GM19468 (cell line): ENCODE results near the gene SMARCD1.

Experiments
- ATAC-seq: cut with Tn5 transposase; IDR thresholded peaks from one replicate; pipeline ENCODE4 v1.9.1; 2021; ENCODE audit warnings: mild to moderate bottlenecking, moderate library complexity, moderate number of reproducible peaks; ENCODE audit not compliant: unreplicated experiment; ENCODE audit errors: extremely low read depth

SMARCD1 gene

DNA sequence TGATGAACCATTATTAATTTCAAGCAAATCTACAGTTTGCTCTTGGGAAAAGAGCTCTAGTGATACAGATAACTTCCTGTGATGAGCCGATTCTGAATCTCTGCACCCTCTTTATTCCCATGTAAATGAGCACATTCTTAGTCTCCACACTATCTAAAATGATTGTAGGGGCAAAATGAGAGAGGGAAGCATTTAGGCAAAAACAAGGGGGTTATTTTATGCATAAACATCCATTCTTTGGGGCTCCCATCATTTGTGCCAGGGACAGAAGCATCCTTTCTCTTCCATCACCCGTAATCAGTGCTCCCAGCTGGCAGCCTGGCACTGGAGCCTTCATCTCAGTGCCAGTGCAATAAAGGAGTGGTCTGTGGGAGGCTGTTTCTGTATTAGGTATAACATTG lies 17.0 kb downstream of the SMARCD1 start:
- ATAC-seq: no peak

DNA sequence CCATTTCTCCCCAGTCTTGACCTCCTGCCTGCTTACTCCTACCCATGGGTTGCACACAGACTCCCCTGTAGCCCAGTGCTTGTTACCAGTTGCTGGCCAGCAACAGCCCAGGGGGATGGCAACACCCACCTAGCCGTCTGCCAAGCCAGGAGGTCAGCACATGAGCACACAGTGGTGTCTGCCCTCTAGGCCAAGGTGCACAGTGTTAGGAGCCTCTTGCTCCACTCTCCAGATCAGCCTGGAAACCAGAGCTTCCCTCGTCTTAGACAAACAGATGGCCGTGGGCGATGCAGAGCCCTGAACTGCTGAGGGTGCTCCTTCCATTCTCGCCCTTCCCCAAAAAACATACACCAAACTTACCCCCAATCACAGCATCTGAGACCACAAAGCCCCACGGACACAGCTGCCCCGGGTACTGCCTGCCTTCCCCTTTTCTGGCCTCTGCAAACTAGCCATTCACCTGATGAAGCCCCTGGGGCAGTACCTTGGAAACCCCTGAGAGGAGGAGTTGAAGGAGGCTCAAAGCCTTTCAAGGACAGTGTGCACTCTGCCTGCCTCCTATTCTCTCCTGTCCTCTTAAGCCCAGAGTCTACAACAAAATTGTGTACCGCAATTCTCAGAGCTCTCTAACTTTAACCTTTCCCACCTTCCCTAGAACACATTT lies 17.6 kb downstream of the SMARCD1 start:
- ATAC-seq: no peak

DNA sequence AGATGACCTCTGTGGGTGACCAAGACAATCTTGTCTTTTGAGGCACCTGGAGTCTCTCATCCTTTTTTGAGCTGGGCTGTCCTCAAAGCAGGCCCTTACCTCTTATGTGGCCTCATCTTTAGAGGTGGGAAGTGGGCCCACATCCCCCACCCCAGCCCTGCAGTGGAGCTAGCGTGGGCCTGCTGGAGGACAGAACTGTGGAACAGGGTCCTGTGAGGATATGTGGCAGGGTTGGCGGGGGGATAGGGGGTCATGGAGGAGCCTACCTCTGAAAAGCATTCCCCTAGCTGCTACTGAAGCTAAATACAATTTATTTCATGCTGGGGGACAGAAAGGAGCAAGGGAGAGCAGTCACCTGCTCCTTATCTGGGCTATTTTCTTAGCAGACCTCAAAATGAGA lies 18.2 kb downstream of the SMARCD1 start:
- no peak for ATAC-seq

DNA sequence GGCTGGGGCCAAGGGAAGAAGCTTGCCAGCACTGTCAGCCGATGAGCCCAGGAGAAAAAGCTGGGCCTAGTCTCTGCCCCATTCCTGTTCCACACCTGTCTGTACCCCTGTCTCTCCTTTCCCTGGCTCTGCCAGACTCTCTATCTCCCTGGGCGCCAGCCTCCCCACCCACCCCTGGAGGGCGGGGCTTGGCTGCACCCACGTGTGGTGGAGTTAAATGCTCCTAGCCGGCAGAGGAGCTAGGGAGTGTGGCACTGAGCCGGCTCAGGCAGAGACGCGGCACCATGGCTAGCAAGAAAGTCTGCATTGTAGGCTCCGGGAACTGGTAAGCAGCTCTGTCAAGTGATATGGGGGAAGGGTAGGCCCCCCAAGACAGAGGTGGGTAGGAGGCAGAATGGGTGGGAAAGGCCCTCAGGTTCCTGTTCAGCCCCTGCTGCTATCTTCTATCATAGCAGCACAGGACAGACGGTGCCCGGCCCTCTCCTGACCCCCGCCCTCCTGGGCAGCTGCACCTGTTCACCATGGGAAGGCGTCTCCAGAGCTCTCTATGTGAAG lies 18.7 kb downstream of the SMARCD1 start, which contains the start of gene GPD1:
Gene GPD1 (plus strand): TSS at position 242 of the 555 bp plus-strand sequence. CDS start 43 bp downstream, at position 285.
- ATAC-seq: no peak

DNA sequence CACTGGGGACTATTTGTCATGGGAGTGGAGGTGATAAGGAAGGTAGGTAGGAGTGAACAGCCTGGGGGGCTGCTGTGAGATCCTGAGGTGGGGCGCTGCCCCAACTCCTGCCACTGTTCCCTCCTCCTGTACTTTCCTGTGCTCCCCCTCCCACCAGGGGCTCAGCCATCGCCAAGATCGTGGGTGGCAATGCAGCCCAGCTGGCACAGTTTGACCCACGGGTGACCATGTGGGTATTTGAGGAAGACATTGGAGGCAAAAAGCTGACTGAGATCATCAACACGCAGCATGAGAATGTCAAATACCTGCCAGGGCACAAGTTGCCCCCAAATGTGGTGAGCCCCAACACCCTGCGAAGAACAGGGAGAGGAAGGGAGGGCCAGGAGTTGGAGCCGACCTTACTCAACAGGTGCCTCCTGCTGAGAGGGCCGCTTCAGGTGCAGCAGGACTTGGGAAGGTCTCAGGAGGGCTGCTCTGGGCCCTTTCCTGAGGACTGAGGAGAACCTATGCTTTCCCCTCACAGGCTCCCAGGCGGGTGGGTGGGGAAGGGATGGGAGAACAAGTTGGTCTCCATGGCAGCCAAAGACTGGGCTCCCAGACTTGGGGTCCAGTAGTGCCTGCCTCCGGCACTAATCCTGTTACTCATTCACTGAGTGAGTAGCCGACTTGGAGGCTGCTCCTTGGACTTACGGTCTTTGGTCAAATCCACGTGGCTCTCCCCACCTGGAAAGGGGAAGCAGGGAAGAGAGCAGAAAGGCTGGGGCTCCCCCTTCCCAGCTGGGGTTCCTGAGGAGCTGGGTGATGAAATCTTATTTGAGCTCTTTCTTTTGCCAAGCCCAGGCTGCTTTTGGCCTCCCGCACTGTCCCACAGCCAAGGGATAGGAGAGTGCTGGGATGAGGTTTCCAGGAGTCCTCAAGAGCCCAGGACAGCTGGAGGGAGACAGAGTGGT lies 19.6 kb downstream of the SMARCD1 start:
- ATAC-seq: no peak

DNA sequence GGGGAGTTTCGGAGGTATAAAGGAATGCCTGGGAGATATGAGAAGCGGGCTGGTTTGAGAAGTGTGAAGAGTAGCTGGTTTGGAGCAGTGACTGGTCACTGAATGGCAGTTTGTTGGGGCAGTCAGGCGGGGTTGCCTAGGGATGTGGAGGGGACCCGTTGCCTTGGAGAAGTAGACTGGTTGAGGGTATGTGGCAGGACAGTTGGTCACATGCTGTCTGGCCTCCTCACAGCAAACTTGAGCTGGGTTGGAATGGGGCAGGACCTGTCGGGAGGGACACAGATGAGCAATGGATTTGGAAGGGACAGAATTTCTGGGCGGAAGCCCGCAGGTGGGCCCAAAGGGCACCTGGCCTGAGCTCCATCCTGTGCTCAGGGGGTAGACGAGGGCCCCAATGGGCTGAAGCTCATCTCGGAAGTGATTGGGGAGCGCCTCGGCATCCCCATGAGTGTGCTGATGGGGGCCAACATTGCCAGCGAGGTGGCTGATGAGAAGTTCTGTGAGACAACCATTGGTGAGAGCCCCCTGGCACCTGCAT lies 20.8 kb downstream of the SMARCD1 start:
- no peak for ATAC-seq

DNA sequence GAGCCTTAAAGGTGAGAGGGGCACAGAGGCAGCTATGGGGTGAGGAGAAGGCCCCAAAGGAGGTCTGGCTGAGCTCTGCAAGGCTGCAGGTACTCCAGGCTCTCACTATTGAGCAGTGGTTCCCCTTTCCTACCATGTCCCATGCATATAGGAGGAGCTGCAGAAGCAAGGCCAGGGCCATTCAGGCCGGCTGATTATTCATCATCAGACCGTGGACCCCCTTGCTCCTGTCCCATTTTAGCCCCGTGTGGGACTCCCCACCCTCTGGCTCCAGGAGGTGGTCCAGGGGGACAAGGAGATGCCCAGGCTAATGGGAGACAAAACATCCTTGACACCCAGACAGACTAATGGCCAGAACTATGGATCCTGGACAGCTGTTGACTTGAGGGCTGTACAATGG lies 21.8 kb downstream of the SMARCD1 start:
- ATAC-seq: no peak

DNA sequence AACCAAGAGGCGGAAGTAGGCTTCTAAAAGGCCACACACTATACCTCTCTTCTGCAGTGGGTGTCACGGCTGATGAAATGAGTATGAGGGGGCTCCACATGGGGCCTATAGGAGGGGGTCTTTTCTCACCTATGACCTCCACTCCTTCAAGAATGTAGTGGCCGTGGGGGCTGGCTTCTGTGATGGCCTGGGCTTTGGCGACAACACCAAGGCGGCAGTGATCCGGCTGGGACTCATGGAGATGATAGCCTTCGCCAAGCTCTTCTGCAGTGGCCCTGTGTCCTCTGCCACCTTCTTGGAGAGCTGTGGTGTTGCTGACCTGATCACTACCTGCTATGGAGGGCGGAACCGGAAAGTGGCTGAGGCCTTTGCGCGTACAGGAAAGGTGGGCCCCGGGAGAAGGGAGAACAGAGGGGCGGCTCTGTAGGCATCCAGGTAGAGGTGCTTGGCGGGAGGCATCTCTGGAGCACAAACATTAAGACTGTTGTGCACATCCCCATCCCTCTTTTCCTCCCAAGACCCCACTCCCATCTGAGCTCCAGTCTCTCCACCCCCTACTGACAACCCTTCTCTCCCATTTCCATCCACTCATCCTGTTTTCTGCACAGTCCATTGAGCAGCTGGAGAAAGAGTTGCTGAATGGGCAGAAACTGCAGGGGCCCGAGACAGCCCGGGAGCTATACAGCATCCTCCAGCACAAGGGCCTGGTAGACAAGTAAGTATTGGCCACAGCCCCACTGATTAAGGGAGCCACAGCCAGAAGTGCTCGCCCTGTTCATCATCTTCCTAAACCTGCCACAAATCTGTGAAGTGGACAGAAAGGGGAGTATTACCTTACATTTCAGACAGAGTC lies 22.5 kb downstream of the SMARCD1 start:
- no peak for ATAC-seq

DNA sequence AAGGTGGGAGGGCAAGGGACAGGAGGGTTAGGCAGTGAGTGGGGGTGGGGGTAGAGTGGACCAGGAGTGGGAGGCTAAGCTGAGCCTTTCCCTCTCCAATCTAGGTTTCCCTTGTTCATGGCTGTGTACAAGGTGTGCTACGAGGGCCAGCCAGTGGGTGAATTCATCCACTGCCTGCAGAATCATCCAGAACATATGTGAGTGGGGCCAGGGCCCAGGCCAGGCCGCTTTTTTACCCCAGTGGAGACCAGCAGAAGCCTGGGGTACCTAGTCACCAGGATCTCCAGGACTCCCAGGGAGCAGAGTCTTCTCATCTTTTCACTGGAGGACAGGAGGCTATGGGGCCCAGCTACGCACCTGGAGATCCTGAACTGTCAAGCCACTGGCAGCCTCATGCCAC lies 24.2 kb downstream of the SMARCD1 start:
- ATAC-seq: no peak

DNA sequence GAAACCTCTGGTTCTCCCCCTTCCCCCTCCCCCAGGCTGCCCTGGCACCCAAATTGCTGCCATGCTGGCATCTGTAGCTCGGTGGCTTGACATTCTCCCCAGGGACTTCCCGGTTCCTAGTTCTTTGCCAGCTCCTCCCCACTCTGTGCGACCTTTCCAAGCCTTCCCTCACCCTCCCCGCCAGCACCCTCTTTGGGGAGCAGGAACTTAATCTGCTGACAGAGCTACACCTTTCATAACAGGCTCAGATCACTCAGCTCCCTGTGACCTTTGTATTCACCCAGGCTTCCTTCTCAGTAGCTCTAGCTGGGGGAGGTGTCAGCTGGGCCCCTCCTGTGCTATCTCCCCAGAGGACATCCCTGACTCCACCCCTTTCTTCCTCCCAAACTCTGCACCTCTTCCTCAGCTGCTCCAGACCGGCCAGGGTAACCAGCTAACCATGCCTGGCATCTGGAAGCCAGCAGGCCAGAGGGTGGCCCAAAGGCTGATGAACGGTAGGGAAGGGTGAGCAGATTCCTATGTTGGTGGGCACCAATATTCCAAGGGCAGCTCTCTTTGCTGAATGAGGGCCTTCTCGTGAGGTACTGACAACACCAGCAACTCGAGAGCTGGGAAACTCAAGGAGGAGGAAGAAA lies 25.1 kb downstream of the SMARCD1 start:
- no peak for ATAC-seq

DNA sequence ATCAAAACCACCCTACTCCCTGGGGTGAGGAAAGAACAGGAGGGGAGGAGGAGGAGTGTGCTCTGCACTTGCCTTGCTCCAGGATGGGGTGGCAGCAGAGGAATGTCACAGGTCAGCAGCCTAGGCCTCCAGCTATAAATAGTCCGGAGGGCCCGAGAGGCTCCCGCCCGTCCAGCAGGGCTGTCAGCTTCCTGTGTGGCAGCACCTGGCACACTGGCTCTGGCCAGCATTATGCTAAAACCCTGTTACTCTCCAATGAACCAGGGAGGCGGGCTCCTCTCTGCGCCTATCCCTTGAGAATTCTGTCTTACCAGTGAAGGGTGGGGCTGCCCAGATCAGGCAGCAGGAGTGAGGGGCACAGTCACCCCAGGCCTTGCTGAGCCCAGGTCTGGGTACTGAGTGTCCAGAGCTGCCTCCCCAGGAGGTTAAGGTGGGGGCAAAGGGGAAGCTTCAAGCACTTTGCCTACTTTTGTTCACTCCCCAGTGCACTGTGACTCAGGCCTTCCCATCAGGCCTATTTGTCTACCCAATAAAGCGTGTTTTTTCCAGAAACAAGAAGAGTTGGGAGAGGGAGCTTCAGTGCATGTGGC lies 25.7 kb downstream of the SMARCD1 start:
- ATAC-seq: no peak

DNA sequence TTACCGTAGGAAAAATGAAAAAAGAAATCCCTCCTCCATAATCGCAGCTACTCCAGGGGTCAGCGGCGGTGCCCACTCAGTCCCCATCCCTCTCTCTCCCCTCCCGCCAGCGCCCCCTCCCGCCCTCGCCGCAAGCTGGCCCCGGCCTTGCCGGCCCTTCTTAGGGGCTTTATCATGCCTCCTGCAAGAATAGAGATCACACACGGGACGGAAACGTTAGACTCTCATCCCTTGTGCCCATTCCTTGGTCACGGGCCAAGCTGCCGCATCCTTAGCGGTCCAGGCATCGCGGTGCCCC lies 26.2 kb downstream of the SMARCD1 start:
- no peak for ATAC-seq

DNA sequence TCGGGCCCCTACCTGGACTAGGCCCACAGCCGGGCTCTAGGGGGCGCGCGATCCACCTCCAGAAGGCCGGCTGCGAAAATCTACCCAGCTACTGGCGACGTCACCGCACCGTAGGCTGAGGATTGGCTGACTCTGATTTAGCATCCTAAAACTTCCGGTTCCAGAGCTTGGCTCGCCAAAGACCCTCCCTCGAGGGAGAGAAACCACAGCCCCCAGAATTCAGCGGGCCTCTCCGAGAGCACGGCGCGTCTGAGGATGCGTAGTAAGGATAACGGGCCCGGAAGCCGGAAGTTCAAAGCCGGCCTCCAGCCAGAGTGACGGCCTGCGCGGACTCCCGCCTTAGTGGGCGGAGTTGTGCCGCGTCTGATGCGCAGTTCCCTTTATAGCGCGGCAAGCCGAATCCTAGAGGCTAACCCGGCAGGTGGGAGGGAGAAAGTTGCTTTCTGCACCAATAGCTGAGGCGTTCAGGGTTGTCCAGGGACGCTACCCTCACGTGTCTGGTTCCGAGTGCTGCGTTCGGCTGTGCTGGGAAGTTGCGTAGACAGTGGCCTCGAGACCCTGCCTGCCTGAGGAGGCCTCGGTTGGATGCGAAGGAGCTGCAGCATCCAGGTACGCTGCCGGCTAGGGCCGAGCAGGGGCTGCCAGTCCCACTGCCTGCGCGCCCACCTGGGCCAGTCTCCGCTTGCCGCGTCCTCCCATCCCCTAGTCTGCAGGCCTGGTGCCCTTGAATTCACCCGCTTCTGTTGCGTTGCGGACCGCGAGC lies 26.7 kb downstream of the SMARCD1 start, which contains the start of gene COX14:
Gene COX14 (plus strand): TSS at position 544 of the 763 bp plus-strand sequence. CDS start 7,808 bp downstream, outside the sequence.
- peak; percentile 83 for ATAC-seq

DNA sequence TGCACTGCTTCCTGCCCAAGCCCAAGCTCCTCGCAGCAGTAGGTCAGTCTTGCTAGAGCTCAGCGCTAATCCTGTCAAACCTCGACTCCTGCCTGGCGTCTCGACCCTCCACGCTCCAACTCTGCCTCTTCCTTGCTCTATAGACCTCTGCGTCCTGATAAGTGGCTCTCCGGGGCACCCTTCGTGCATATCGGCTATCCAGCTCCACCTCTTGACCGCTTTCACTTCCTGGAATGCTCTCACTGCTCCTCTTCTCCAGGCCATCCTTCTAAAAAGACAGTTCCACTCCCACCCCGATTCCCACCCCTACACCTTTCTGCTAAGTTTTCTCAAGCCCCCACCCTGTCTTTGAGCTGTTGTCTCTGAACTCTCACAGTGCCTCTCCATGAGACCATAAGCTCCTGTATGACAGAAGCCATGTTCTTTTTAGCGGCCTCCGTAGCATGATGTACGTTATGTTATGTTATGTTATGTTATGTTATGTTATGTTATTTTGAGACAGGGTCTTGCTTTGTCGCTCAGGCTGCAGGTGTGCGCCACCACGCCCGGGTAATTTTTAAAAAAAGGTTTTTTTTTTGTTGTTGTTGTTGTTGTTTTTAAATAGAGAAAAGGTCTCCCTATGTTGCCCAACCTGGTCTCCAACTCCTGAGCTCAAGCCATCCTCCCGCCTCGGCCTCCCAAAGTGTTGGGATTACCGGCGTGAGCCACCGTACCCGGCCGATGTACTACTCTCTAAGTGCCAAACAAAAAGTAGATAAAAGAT lies 27.5 kb downstream of the SMARCD1 start:
- no peak for ATAC-seq

DNA sequence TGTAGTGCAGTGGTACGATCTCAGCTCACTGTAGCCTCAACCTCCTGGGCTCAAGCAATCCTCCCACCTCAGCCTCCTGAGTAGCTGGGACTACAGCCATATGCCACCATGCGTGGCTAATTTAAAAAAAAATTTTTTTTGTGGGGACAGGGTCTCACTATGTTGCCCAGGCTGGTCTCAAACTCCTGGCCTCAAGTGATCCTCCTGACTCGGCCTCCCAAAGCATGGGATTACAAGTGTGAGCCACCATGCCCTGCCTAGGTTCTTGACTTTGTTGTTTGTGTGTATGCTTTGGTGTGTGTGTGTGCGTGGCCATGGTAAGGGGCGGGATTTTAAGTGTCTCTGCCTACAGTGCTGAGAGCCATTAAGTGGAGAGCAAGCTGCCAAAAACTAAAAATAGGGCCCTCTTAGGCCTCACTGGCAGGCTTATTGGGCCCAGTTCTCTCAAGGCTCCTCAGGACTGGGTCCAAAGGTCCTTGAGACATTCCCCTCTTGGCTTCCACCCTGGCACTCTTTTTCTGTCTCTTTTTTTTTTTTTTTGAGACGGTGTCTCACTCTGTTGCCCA lies 32.0 kb downstream of the SMARCD1 start:
- no peak for ATAC-seq

DNA sequence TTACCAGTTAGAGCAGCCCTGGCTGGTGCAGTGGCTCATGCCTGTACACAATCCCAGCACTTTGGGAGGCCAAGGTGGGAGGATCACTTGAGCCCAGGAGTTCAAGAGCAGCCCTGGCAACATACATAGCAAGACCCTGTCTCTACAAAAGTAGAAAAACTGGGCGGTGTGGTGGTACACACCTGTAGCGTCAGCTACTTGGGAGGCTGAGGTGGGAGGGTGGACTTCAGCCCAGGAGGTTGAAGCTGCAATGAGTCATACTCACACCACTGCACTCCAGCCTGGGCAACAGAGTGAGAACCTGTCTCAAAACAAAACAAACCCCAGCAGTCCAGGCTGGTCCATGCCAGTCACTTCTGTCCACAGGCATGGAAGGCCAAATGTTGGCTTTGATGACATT lies 34.2 kb downstream of the SMARCD1 start:
- no peak for ATAC-seq

DNA sequence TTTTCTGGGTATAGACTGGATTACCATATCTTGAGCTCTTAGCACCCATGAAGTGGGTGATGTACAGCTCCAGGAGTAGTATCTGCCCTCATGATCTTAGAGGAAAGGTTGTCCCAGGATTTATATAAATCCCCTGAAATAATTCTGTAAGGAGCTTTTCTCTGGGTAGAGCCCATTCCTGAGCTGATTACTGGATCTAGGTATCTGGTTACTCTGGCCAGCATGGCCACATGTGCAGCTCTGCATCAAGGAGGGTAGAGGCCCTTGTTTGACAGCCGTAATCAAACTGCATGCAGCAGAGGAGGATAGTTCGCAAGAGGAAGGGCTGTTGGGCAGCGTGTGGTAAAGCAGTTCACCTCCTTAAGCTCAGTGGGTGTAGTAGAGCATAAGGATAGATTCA lies 35.4 kb downstream of the SMARCD1 start:
- no peak for ATAC-seq
